ENCODE data around the gene INPP5A.
"Not testable (repeated sequence)": the region's sequence is repeated elsewhere in the genome, so short reads cannot be mapped to it uniquely, and the experiment has no call there.

The INPP5A gene

GRCh38 chr10:132537684-132538001 is at the start of gene INPP5A:
INPP5A (plus strand) TSS chr10:132537787; CDS start chr10:132538097, 310 bp downstream.
- CTCF ChIA-PET: interaction anchor here (1.7 to 4.3 kb wide), 2 partner anchors 78 to 86 kb away, joined by 3 to 18 read pairs; no protein-coding TSS in a partner anchor
- POLR2A ChIA-PET: no interaction called here
- peak within 1 kb of the TSS; percentile 67 for H3K4me3 ChIP-seq (ENCODE audit: low read depth, low read length)
- DNase-seq (ENCODE audit: low read depth, low spot score): no peak
- no peak for TF ChIP-seq CTCF (IDR thresholded peaks at IDR 0.05; ENCODE audit: insufficient read depth, low read length, missing control alignments)

DNA sequence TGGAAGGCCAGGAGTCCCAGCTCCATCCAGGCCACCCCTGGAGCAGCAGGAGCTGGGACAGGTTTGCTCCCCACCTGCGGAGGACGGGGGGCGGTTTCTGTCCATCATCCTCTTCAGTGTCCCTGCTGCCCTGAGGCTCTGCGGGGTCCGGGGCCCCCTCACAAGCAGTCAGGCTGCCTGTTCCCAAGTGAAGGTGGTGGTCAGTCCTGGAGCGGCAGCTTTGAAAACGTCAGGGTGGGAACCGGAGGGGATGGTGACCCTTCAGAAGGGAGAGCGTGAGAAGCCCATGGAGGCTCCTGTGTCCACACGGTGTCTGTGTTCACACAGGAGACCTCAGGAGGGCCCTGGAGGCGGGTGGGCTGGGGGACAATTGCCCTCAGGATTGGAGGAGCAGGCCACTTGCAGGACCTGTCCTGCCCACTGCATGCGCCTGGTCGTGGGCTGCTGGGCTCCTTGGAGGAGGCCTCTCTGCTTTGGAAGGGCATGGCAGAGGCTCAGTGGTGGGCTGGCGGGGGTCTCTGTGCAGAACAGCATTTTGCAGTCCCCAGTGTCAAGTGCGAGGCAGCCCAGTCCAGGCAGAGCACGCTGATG is 49.3 kb upstream of the INPP5A start:
- DNase-seq (ENCODE audit: low read depth, low spot score): no peak
- H3K4me3 ChIP-seq (ENCODE audit: low read depth, low read length): no peak overlapping the region
- CTCF ChIA-PET: interaction anchor here (1.6 kb wide), 1 partner anchor 39 kb away, joined by 4 read pairs; no protein-coding TSS in a partner anchor
- POLR2A ChIA-PET: no interaction called here
- no peak for TF ChIP-seq CTCF (IDR thresholded peaks at IDR 0.05; ENCODE audit: insufficient read depth, low read length, missing control alignments)

- ChIA-PET POLR2A (no interaction called here), CTCF (no interaction called here)
Observed at GRCh38 chr10:132489053-132489703, 48.4 kb upstream of the INPP5A start.

GRCh38 chr10:132489704-132490534 is 47.7 kb upstream of the INPP5A start:
- TF ChIP-seq CTCF (IDR thresholded peaks at IDR 0.05; ENCODE audit: insufficient read depth, low read length, missing control alignments): no peak
- DNase-seq (ENCODE audit: low read depth, low spot score): no peak
- ChIA-PET CTCF (no interaction called here), POLR2A (no interaction called here)
- no peak overlapping the region for H3K4me3 ChIP-seq (ENCODE audit: low read depth, low read length)

More at GRCh38 chr10:132489053-132489703, 48.4 kb upstream of the INPP5A start:
- DNase-seq (ENCODE audit: low read depth, low spot score): no peak
- no peak overlapping the region for H3K4me3 ChIP-seq (ENCODE audit: low read depth, low read length)
- no peak for TF ChIP-seq CTCF (IDR thresholded peaks at IDR 0.05; ENCODE audit: insufficient read depth, low read length, missing control alignments)

DNA sequence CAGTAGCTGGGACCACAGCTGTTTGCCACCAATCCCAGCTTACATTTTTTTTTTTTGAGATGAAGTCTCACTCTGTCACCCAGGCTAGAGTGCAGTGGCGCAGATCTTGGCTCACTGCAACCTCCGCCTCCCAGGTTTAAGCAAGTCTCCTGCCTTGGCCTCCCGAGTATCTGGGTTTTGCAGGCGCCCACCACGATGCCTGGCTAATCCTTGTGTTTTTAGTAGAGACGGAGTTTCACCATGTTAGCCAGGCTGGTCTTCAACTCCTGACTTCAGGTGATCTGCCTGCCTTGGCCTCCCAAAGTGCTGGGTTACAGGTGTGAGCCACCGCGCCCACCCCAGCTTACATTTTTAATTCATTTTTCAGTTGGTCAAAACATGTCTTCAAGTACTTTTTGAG is 46.1 kb upstream of the INPP5A start:
- POLR2A ChIA-PET: interaction anchor here (0.6 kb wide), 1 partner anchor 88 kb away, joined by 3 read pairs; no protein-coding TSS in a partner anchor
- CTCF ChIA-PET; DNase-seq (ENCODE audit: low read depth, low spot score); H3K4me3 ChIP-seq (ENCODE audit: low read depth, low read length): not testable (repeated sequence)

DNA sequence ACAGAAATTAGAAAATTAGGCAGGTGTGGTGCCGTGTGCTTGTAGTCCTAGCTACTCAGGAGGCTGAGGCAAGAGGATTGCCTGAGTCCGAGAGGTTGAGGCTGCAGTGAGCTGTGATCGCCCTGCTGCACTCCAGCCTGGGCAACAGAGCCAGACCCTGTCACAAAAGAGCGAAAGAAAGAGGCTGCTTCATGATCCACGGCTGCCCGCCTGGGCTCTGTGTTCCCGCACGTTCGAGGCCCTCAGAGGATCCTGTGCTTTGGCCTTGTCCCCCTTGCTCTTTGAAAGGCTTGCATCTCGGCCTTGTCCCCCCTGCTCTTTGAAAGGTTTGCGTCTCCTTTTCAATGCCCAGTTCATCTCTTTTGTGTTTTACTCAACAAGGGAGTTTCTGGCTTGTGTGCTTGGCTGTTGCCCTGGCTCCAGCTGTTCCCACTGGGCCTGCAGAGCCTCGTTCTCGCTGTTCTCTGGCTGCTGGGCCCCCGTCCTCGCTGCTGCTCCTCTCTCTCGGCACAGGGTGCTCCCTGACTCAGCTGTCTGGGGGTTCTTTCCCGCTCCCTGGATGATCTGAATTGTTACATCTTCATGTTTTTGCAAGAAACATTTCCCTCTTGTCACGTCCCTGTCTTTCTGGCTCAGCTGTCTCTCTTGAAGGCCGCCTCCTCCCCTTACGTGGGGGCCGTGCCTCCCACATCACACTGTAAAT is 45.1 kb upstream of the INPP5A start:
- CTCF ChIA-PET: interaction anchor here (0.8 kb wide), 1 partner anchor 146 kb away, joined by 3 read pairs; no protein-coding TSS in a partner anchor
- DNase-seq (ENCODE audit: low read depth, low spot score): no peak
- no peak overlapping the region for H3K4me3 ChIP-seq (ENCODE audit: low read depth, low read length)
- POLR2A ChIA-PET: no interaction called here
- TF ChIP-seq CTCF (IDR thresholded peaks at IDR 0.05; ENCODE audit: insufficient read depth, low read length, missing control alignments): no peak
